SK-N-SH (cell line): Measurements from ENCODE around the gene PCLO. TPM values are rescaled to one million over a fixed set of nuclear protein-coding genes. Genes with fewer than 3 reads are reported as not detected.

Source experiments
- CTCF ChIA-PET: fragments of 300-600, 350-600 bp; formaldehyde crosslinking; extraction: SDS; loops from one replicate; lab custom pipeline; 2021; lab: Yijun Ruan, JAX
- POLR2A ChIA-PET: fragments of 350-600 bp; sonication (Branson Sonifier 250); formaldehyde crosslinking; extraction: SDS; loops from one replicate; lab custom pipeline; 2020; ENCODE audit warnings: antibody characterized with exemption, inconsistent platforms; lab: Yijun Ruan, JAX
- DNase-seq: peaks from one replicate; pipeline ENCODE4 v3.0.0; 2012
- H2AFZ ChIP-seq: fragments of 200-600 bp; sonication (generic); 2 replicates; pipeline ENCODE4 v1.8.1; 2016; ENCODE audit warnings: antibody characterized with exemption, mild to moderate bottlenecking, low read depth
- H3F3A ChIP-seq: fragments of 200-600 bp; sonication (generic); replicated peaks from 2 replicates; pipeline ENCODE3; 2016; ENCODE audit warnings: antibody characterized with exemption, mild to moderate bottlenecking; ENCODE audit not compliant: insufficient read depth
- H3K27ac ChIP-seq, 2 experiments: fragments of 200-500 bp in 1 of 2; fragments of 200-600 bp in 1 of 2; sonication (Bioruptor generic) in 1 of 2; sonication (generic), shearing (Covaris generic) in 1 of 2; 2 replicates each; pipeline versions ENCODE4 v1.5.1 to v1.6.1; 2014 to 2016; ENCODE audit warnings: low read depth in 2 of 2, inconsistent platforms in 1 of 2, low read length in 1 of 2, mild to moderate bottlenecking in 1 of 2, mixed read lengths in 1 of 2
- H3K27me3 ChIP-seq: fragments of 200-600 bp; sonication (generic), shearing (Covaris generic); 2 replicates; pipeline ENCODE4 v1.6.1; 2016; ENCODE audit warnings: mixed run types; ENCODE audit not compliant: insufficient read depth
- H3K36me3 ChIP-seq, 2 experiments: fragments of 200-500 bp in 1 of 2; fragments of 200-600 bp in 1 of 2; sonication (Bioruptor generic) in 1 of 2; sonication (generic) in 1 of 2; replicated peaks in 1 of 2; 2 replicates each; pipeline versions ENCODE3 to v1.5.1; 2014 to 2016; ENCODE audit warnings: low read length in 1 of 2, mild to moderate bottlenecking in 1 of 2; ENCODE audit not compliant: insufficient read depth in 2 of 2, control insufficient read depth in 1 of 2
- H3K4me1 ChIP-seq, 2 experiments: fragments of 200-500 bp in 1 of 2; fragments of 200-600 bp in 1 of 2; sonication (Bioruptor generic) in 1 of 2; sonication (generic), shearing (Covaris generic) in 1 of 2; 2 replicates each; pipeline versions ENCODE4 v1.5.1 to v1.6.1; 2014 to 2016; ENCODE audit warnings: low read depth in 1 of 2, low read length in 1 of 2, mixed run types in 1 of 2; ENCODE audit not compliant: insufficient read depth in 2 of 2, control insufficient read depth in 1 of 2
- H3K4me2 ChIP-seq: fragments of 200-600 bp; sonication (generic), shearing (Covaris generic); 2 replicates; pipeline ENCODE4 v1.6.1; 2017; ENCODE audit warnings: mixed run types
- H3K4me3 ChIP-seq, 2 experiments: fragments of 200-500 bp in 1 of 2; fragments of 200-600 bp in 1 of 2; sonication (Bioruptor generic) in 1 of 2; sonication (generic), shearing (Covaris generic) in 1 of 2; 2 replicates each; pipeline versions ENCODE4 v1.5.1 to v1.8.1; 2014 to 2016; ENCODE audit warnings: low read depth in 2 of 2, inconsistent platforms in 1 of 2, low read length in 1 of 2, mild to moderate bottlenecking in 1 of 2, mixed read lengths in 1 of 2, moderate library complexity in 1 of 2
- H3K79me2 ChIP-seq: fragments of 200-600 bp; sonication (generic); 2 replicates; pipeline ENCODE4 v1.8.1; 2017; ENCODE audit warnings: mild to moderate bottlenecking; ENCODE audit not compliant: insufficient read depth
- H3K9ac ChIP-seq: fragments of 200-600 bp; sonication (generic); 2 replicates; pipeline ENCODE4 v1.6.1; 2017; ENCODE audit warnings: mixed run types
- H3K9me2 ChIP-seq: fragments of 200-600 bp; sonication (generic); 2 replicates; pipeline ENCODE4 v1.6.1; 2017; ENCODE audit warnings: mixed run types
- H3K9me3 ChIP-seq: fragments of 200-600 bp; sonication (generic); 2 replicates; pipeline ENCODE4 v1.6.1; 2017; ENCODE audit warnings: mixed run types, mild to moderate bottlenecking, moderate library complexity
- H4K20me1 ChIP-seq: fragments of 200-600 bp; sonication (generic); 2 replicates; pipeline ENCODE4 v1.6.1; 2017; ENCODE audit warnings: mild to moderate bottlenecking, mixed run types; ENCODE audit not compliant: insufficient read depth
- ELF1 ChIP-seq: IDR thresholded peaks from 2 replicates; pipeline ENCODE4 v1.4.0; 2012
- EP300 ChIP-seq, 2 experiments: IDR thresholded peaks; 2 replicates each; pipeline versions ENCODE4 v1.4.0 to v1.6.1; 2012; ENCODE audit warnings: borderline replicate concordance in 1 of 2, low read depth in 1 of 2, low read length in 1 of 2
- FOXJ3 ChIP-seq: sonication (generic); formaldehyde crosslinking; IDR thresholded peaks from 2 replicates; pipeline ENCODE4 v1.5.1; 2020; ENCODE audit warnings: mild to moderate bottlenecking, missing genetic modification reagents
- GATA2 ChIP-seq: sonication (generic); formaldehyde crosslinking; IDR thresholded peaks from 2 replicates; pipeline ENCODE4 v1.5.0; 2020; ENCODE audit warnings: mild to moderate bottlenecking, missing genetic modification reagents
- MEF2A ChIP-seq: IDR thresholded peaks from 2 replicates; pipeline ENCODE4 v1.4.0; 2012; ENCODE audit warnings: low read depth, borderline replicate concordance
- MXI1 ChIP-seq: IDR thresholded peaks from 2 replicates; pipeline ENCODE4 v1.6.1; 2012; ENCODE audit warnings: mild to moderate bottlenecking, low read depth, low read length, improper control_type of control experiment
- RAD21 ChIP-seq: IDR thresholded peaks from 2 replicates; pipeline ENCODE4 v1.6.1; 2012; ENCODE audit warnings: mild to moderate bottlenecking, low read length
- RFX5 ChIP-seq: IDR thresholded peaks from 2 replicates; pipeline ENCODE4 v1.6.1; 2012; ENCODE audit warnings: mild to moderate bottlenecking, improper control_type of control experiment, low read length
- RXRA ChIP-seq: IDR thresholded peaks from 2 replicates; pipeline ENCODE4 v1.4.0; 2012; ENCODE audit warnings: low read depth, mild to moderate bottlenecking, borderline replicate concordance
- TCF12 ChIP-seq: IDR thresholded peaks from 2 replicates; pipeline ENCODE4 v1.4.0; 2012
- YY1 ChIP-seq: IDR thresholded peaks from 2 replicates; pipeline ENCODE4 v1.4.0; 2012; ENCODE audit warnings: low read depth, mild to moderate bottlenecking
- polyA plus RNA-seq, 3 experiments: library from polyadenylated mRNA; depleted of rRNA; stranded (reverse); fragments of >200 nt; gene quantifications; 2 replicates each; pipeline ENCODE4 v1.2.3, GENCODE V29; 2012
- TF ChIP-seq, protein P1 (sequence below): fragments of 200-600 bp; sonication (generic); IDR thresholded peaks from 2 replicates; pipeline ENCODE4 v1.6.1; 2017; ENCODE audit warnings: antibody characterized with exemption, mild to moderate bottlenecking, moderate library complexity
- TF ChIP-seq, protein P2 (sequence below): IDR thresholded peaks from 2 replicates; pipeline ENCODE4; 2012
- TF ChIP-seq, protein P3 (sequence below): fragments of 150-350 bp; IDR thresholded peaks from 2 replicates; pipeline ENCODE4 v1.6.1; 2017; ENCODE audit warnings: antibody characterized with exemption, low read length, low read depth, borderline replicate concordance
- TF ChIP-seq, protein P4 (sequence below): IDR thresholded peaks from 2 replicates; pipeline ENCODE4 v1.6.1; 2012; ENCODE audit warnings: mild to moderate bottlenecking, low read depth, low read length, moderate library complexity

PCLO gene
- polyA plus RNA-seq, 1 of the 3 experiments (the other 2 are of a cell fraction): 0.51 TPM

DNA sequence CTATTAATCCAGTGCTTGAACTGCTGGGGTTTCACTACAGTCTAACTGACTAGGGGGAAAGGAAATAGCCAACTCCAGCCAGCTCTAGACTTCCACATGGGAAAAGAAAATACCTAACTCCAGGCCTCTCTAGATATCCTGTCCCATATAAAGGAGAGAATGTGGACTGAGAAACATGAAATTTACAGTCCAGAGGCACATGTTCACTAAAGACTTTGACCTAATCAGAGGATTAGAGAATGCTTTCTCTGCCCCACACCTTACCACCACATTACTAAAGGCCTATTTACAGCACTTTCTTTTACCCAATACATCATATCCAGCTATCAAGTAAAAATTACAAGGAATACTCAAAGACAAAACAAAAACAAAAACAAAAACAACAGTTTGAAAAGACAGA is 164.2 kb downstream of the PCLO start:
- DNase-seq: no peak
- Histone ChIP-seq H3K9ac (no peak overlapping the region), H3K4me3 (no peak overlapping the region), H3K4me1 (no peaks in the 10 kb centered on the region), H3K79me2 (no peaks in the 10 kb centered on the region), H4K20me1 (no peaks in the 10 kb centered on the region), H3K9me3 (no peaks in the 10 kb centered on the region; the same call in 1 of the 2 replicates), H3K36me3 (no peaks in the 10 kb centered on the region), H3K9me2 (no peaks in the 10 kb centered on the region), H3K27ac (no peak overlapping the region), H2AFZ (no peak overlapping the region), H3K4me2 (no peak overlapping the region), H3F3A (no peaks in the 10 kb centered on the region), H3K27me3 (no peaks in the 10 kb centered on the region)
- POLR2A ChIA-PET: no interaction called here
- no peak for TF ChIP-seq ELF1
- no peak for TF ChIP-seq YY1
- no peak for TF ChIP-seq EP300 (IDR thresholded peaks at IDR 0.05; ENCODE audit: borderline replicate concordance in 1 of 2, low read depth in 1 of 2, low read length in 1 of 2)
- TF ChIP-seq, protein P1, sequence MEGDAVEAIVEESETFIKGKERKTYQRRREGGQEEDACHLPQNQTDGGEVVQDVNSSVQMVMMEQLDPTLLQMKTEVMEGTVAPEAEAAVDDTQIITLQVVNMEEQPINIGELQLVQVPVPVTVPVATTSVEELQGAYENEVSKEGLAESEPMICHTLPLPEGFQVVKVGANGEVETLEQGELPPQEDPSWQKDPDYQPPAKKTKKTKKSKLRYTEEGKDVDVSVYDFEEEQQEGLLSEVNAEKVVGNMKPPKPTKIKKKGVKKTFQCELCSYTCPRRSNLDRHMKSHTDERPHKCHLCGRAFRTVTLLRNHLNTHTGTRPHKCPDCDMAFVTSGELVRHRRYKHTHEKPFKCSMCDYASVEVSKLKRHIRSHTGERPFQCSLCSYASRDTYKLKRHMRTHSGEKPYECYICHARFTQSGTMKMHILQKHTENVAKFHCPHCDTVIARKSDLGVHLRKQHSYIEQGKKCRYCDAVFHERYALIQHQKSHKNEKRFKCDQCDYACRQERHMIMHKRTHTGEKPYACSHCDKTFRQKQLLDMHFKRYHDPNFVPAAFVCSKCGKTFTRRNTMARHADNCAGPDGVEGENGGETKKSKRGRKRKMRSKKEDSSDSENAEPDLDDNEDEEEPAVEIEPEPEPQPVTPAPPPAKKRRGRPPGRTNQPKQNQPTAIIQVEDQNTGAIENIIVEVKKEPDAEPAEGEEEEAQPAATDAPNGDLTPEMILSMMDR: no peak
- TF ChIP-seq RAD21: no peak
- TF ChIP-seq TCF12: no peak
- TF ChIP-seq MEF2A: no peak
- TF ChIP-seq, protein P2, sequence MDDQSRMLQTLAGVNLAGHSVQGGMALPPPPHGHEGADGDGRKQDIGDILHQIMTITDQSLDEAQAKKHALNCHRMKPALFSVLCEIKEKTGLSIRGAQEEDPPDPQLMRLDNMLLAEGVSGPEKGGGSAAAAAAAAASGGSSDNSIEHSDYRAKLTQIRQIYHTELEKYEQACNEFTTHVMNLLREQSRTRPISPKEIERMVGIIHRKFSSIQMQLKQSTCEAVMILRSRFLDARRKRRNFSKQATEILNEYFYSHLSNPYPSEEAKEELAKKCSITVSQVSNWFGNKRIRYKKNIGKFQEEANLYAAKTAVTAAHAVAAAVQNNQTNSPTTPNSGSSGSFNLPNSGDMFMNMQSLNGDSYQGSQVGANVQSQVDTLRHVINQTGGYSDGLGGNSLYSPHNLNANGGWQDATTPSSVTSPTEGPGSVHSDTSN: no peak
- TF ChIP-seq FOXJ3 (CRISPR knock-in tag): no peak
- TF ChIP-seq, protein P3, sequence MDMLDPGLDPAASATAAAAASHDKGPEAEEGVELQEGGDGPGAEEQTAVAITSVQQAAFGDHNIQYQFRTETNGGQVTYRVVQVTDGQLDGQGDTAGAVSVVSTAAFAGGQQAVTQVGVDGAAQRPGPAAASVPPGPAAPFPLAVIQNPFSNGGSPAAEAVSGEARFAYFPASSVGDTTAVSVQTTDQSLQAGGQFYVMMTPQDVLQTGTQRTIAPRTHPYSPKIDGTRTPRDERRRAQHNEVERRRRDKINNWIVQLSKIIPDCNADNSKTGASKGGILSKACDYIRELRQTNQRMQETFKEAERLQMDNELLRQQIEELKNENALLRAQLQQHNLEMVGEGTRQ: no peak
- TF ChIP-seq, protein P4, sequence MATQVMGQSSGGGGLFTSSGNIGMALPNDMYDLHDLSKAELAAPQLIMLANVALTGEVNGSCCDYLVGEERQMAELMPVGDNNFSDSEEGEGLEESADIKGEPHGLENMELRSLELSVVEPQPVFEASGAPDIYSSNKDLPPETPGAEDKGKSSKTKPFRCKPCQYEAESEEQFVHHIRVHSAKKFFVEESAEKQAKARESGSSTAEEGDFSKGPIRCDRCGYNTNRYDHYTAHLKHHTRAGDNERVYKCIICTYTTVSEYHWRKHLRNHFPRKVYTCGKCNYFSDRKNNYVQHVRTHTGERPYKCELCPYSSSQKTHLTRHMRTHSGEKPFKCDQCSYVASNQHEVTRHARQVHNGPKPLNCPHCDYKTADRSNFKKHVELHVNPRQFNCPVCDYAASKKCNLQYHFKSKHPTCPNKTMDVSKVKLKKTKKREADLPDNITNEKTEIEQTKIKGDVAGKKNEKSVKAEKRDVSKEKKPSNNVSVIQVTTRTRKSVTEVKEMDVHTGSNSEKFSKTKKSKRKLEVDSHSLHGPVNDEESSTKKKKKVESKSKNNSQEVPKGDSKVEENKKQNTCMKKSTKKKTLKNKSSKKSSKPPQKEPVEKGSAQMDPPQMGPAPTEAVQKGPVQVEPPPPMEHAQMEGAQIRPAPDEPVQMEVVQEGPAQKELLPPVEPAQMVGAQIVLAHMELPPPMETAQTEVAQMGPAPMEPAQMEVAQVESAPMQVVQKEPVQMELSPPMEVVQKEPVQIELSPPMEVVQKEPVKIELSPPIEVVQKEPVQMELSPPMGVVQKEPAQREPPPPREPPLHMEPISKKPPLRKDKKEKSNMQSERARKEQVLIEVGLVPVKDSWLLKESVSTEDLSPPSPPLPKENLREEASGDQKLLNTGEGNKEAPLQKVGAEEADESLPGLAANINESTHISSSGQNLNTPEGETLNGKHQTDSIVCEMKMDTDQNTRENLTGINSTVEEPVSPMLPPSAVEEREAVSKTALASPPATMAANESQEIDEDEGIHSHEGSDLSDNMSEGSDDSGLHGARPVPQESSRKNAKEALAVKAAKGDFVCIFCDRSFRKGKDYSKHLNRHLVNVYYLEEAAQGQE: no peak
- no peak for TF ChIP-seq RXRA
- no peak for TF ChIP-seq GATA2
- no peak for TF ChIP-seq MXI1
- no peak for TF ChIP-seq RFX5
- CTCF ChIA-PET: no interaction called here
